ENCODE data around the gene MLN.

DNA sequence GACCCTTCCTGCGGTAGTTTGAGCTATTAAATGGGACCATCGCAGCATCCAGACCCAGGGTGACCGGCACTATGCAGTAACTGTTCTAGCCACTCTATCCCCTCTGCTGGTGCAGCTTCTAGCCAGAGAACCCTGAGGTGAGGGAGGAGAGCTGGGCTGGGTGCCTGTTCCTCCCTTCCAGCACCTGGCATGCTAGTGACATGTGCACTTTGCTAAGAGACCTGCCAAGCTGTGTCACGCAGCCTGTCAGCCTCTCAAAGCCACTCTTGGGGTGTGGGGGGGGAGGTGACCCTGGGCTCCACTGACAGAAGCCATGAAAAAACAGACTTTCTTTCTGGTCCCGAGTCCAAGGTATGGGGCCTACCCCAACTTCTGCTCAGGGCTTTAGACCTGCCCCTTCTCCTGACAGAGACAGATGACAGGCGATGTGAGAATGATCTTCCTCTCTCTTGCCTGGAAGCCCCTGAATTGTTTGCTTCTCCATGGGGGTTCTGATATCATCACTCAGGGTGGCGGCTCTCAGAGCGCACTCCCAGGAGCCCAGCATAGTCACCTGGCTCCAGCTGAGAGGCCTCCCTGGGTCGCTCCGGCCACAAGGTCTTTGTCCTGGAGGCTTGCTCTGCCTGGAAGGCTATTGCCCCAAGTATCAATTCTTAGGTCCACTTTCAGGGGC lies 47.2 kb upstream of the MLN start:
- TF ChIP-seq, protein P1, sequence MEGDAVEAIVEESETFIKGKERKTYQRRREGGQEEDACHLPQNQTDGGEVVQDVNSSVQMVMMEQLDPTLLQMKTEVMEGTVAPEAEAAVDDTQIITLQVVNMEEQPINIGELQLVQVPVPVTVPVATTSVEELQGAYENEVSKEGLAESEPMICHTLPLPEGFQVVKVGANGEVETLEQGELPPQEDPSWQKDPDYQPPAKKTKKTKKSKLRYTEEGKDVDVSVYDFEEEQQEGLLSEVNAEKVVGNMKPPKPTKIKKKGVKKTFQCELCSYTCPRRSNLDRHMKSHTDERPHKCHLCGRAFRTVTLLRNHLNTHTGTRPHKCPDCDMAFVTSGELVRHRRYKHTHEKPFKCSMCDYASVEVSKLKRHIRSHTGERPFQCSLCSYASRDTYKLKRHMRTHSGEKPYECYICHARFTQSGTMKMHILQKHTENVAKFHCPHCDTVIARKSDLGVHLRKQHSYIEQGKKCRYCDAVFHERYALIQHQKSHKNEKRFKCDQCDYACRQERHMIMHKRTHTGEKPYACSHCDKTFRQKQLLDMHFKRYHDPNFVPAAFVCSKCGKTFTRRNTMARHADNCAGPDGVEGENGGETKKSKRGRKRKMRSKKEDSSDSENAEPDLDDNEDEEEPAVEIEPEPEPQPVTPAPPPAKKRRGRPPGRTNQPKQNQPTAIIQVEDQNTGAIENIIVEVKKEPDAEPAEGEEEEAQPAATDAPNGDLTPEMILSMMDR (IDR thresholded peaks at IDR 0.05), result no peak
- TF ChIP-seq POLR2A (IDR thresholded peaks at IDR 0.05), result no peak

Measured in Peyer's patch (tissue), 4 donors.